ENCODE measurements around the gene LKAAEAR1. TPM values are rescaled to one million over a fixed set of nuclear protein-coding genes. Genes with fewer than 3 reads are reported as not detected.
A peak's percentile ranks its signal among the peaks of the same experiment; 100 is the strongest.

Gene LKAAEAR1
- total RNA-seq, 1 experiment from 2014 or later, result 1.7 TPM

GRCh38 chr20:64077876-64078551 is 6.2 kb downstream of the LKAAEAR1 start:
- ATAC-seq (no peak; the same call in 1 of the 2 replicates), DNase-seq (ENCODE audit: low spot score) (no peak)
- ChIA-PET CTCF (interaction anchor here (0.7 to 4.2 kb wide), 5 partner anchors 12 to 97 kb away, joined by 3 to 16 read pairs (median 9); partner anchors contain the start of gene PRPF6), POLR2A (no interaction called here)
- Mint-ChIP-seq H3K4me1 (peaks cover 24% of the 10 kb centered on the region), H3K9me3 (no peaks in the 10 kb centered on the region), H3K27ac (no peak overlapping the region), H3K4me3 (peak overlapping the region; percentile 64; the same call in 1 of the 2 replicates), H3K36me3 (no peaks in the 10 kb centered on the region), H3K27me3 (ENCODE audit: low read depth) (peaks cover 27% of the 10 kb centered on the region)
- no peak for TF ChIP-seq NFATC4 (CRISPR knock-in tag; IDR thresholded peaks at IDR 0.05)
- no peak for TF ChIP-seq ZBTB43 (CRISPR knock-in tag; IDR thresholded peaks at IDR 0.05)
- TF ChIP-seq GTF2I (CRISPR knock-in tag; conservative IDR thresholded peaks at IDR 0.05), result no peak
- TF ChIP-seq AR (CRISPR knock-in tag; IDR thresholded peaks at IDR 0.05), result no peak
- no peak for TF ChIP-seq ZNF281 (CRISPR knock-in tag; IDR thresholded peaks at IDR 0.05)
- no peak for TF ChIP-seq ZNF232 (CRISPR knock-in tag; IDR thresholded peaks at IDR 0.05)
- TF ChIP-seq ARID4B (CRISPR knock-in tag; IDR thresholded peaks at IDR 0.05; ENCODE audit: borderline replicate concordance), result no peak
- TF ChIP-seq ZNF219 (CRISPR knock-in tag; IDR thresholded peaks at IDR 0.05; ENCODE audit: borderline replicate concordance), result no peak

GRCh38 chr20:64077541-64077875 is 6.7 kb downstream of the LKAAEAR1 start:
- H3K4me3 Mint-ChIP-seq, result no peak overlapping the region
- ATAC-seq (no peak), DNase-seq (ENCODE audit: low spot score) (no peak)
- H3K27ac Mint-ChIP-seq, result no peak overlapping the region
- ChIA-PET POLR2A (no interaction called here), CTCF (interaction anchor here (2.3 to 4.2 kb wide), 3 partner anchors 11 to 97 kb away, joined by 9 to 16 read pairs (median 15); partner anchors contain the start of gene PRPF6)
- peaks cover 23% of the 10 kb centered on the region for H3K27me3 Mint-ChIP-seq (ENCODE audit: low read depth)
- H3K36me3 Mint-ChIP-seq, result no peaks in the 10 kb centered on the region
- no peaks in the 10 kb centered on the region for H3K9me3 Mint-ChIP-seq
- peaks cover 21% of the 10 kb centered on the region for H3K4me1 Mint-ChIP-seq
- TF ChIP-seq ETV6 (CRISPR knock-in tag; IDR thresholded peaks at IDR 0.05) (no peak), CREM (CRISPR knock-in tag; IDR thresholded peaks at IDR 0.05) (no peak), RELA (CRISPR knock-in tag; IDR thresholded peaks at IDR 0.05; ENCODE audit: borderline replicate concordance) (no peak), E2F4 (CRISPR knock-in tag; IDR thresholded peaks at IDR 0.05; ENCODE audit: borderline replicate concordance, low read depth) (no peak), NFYB (CRISPR knock-in tag; conservative IDR thresholded peaks at IDR 0.05; ENCODE audit: low read depth) (no peak), TEAD1 (CRISPR knock-in tag; IDR thresholded peaks at IDR 0.05) (no peak), GRHL2 (CRISPR knock-in tag; IDR thresholded peaks at IDR 0.05; ENCODE audit: insufficient replicate concordance, severe bottlenecking) (no peak), ZNF671 (CRISPR knock-in tag; IDR thresholded peaks at IDR 0.05) (no peak), SP1 (CRISPR knock-in tag; conservative IDR thresholded peaks at IDR 0.05) (no peak)
- TF ChIP-seq, protein P1, sequence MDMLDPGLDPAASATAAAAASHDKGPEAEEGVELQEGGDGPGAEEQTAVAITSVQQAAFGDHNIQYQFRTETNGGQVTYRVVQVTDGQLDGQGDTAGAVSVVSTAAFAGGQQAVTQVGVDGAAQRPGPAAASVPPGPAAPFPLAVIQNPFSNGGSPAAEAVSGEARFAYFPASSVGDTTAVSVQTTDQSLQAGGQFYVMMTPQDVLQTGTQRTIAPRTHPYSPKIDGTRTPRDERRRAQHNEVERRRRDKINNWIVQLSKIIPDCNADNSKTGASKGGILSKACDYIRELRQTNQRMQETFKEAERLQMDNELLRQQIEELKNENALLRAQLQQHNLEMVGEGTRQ (CRISPR knock-in tag; IDR thresholded peaks at IDR 0.05), result no peak
- TF ChIP-seq, protein P2, sequence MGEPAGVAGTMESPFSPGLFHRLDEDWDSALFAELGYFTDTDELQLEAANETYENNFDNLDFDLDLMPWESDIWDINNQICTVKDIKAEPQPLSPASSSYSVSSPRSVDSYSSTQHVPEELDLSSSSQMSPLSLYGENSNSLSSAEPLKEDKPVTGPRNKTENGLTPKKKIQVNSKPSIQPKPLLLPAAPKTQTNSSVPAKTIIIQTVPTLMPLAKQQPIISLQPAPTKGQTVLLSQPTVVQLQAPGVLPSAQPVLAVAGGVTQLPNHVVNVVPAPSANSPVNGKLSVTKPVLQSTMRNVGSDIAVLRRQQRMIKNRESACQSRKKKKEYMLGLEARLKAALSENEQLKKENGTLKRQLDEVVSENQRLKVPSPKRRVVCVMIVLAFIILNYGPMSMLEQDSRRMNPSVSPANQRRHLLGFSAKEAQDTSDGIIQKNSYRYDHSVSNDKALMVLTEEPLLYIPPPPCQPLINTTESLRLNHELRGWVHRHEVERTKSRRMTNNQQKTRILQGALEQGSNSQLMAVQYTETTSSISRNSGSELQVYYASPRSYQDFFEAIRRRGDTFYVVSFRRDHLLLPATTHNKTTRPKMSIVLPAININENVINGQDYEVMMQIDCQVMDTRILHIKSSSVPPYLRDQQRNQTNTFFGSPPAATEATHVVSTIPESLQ (CRISPR knock-in tag; IDR thresholded peaks at IDR 0.05), result no peak

Data from WTC11 (cell line).